ENCODE results near the gene CHD5. TPM values are rescaled to one million over a fixed set of nuclear protein-coding genes. Genes with fewer than 3 reads are reported as not detected.

CHD5 gene
- total RNA-seq, 4 donors from 2014 or later: 0.05 TPM; not detected in 3

DNA sequence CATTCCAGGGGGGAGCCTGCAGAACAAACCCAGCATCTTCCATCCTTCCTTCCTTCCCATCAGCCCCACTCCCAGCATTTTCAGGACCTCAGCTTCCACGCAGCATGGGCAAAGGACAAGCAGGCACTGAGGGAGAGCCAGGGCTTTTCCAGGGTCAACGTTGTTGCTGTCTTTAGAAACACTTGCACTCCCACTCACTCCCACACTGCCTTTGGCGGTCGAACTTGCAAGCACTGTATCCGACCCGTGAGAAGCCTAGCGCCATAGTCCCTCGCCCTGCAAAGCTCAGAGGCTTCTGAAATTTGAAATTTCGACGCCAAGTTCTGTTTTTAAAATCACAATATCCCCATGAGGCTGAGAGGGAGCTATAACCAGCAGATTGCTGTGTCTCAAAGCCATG, 87.0 kb downstream of the CHD5 start:
- Histone ChIP-seq H3K27ac (no peak overlapping the region), H3K4me3 (no peak overlapping the region), H3K27me3 (no peaks in the 10 kb centered on the region), H3K36me3 (no peaks in the 10 kb centered on the region), H3K9me3 (no peaks in the 10 kb centered on the region), H3K4me1 (no peaks in the 10 kb centered on the region)
- no peak for DNase-seq
- ATAC-seq: no peak
- in situ Hi-C loops (cut with MboI; ENCODE audit: low sequenced_read_pairs in 4 of 4) (no loop called here), intact Hi-C loops (cut with DNase I; ENCODE audit: low total_unique reads) (no loop called here)
- TF ChIP-seq, protein P1, sequence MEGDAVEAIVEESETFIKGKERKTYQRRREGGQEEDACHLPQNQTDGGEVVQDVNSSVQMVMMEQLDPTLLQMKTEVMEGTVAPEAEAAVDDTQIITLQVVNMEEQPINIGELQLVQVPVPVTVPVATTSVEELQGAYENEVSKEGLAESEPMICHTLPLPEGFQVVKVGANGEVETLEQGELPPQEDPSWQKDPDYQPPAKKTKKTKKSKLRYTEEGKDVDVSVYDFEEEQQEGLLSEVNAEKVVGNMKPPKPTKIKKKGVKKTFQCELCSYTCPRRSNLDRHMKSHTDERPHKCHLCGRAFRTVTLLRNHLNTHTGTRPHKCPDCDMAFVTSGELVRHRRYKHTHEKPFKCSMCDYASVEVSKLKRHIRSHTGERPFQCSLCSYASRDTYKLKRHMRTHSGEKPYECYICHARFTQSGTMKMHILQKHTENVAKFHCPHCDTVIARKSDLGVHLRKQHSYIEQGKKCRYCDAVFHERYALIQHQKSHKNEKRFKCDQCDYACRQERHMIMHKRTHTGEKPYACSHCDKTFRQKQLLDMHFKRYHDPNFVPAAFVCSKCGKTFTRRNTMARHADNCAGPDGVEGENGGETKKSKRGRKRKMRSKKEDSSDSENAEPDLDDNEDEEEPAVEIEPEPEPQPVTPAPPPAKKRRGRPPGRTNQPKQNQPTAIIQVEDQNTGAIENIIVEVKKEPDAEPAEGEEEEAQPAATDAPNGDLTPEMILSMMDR (IDR thresholded peaks at IDR 0.05 in 4 of 5, conservative IDR thresholded peaks at IDR 0.05 in 1 of 5): no peak
- no peak for TF ChIP-seq POLR2A (IDR thresholded peaks at IDR 0.05)

DNA sequence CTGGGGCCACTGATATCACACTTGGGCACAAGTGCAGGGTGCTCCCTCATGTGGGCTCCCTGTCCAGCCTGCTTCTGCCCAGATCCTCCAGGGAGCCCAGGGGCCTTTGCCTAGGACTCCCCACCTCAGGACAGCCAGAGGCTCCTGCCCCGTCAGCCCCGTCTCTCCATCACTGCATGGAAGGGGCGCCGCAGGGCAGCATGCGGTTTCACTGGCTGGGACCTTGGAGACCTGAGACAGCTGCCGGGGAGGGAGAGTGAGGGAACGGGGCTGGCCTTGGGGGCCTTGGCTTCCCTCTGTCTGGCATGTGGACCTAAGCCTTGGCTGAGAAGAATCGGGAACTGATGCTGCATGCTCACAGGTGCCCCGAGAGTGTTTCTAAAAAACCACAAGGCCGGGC, 87.9 kb downstream of the CHD5 start:
- in situ Hi-C loops (cut with MboI; ENCODE audit: low sequenced_read_pairs in 4 of 4) (no loop called here), intact Hi-C loops (cut with DNase I; ENCODE audit: low total_unique reads) (no loop called here)
- ATAC-seq: no peak
- H3K9me3 ChIP-seq: no peaks in the 10 kb centered on the region
- no peaks in the 10 kb centered on the region for H3K4me1 ChIP-seq
- H3K27me3 ChIP-seq: no peaks in the 10 kb centered on the region
- no peak overlapping the region for H3K4me3 ChIP-seq
- DNase-seq: no peak
- TF ChIP-seq POLR2A (IDR thresholded peaks at IDR 0.05): no peak
- TF ChIP-seq, protein P1 (IDR thresholded peaks at IDR 0.05 in 4 of 5, conservative IDR thresholded peaks at IDR 0.05 in 1 of 5): no peak
- no peak overlapping the region for H3K27ac ChIP-seq
- no peaks in the 10 kb centered on the region for H3K36me3 ChIP-seq

DNA sequence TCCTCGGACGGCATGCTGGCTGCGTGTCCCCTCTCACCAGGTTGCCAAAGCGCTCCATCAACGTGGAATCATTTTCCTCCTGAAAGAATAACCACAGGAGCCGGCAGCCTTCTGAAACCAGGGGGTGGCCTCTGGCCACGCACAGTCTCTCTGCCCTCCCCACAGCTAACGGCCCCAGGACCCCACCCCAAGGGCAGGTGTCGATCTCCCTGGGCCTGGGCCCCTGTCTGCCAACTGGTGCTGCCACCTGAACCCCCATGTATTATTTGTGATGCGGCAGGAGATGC, 88.4 kb downstream of the CHD5 start:
- ATAC-seq (no peak), DNase-seq (no peak)
- in situ Hi-C loops (cut with MboI; ENCODE audit: low sequenced_read_pairs in 4 of 4): no loop called here
- no peaks in the 10 kb centered on the region for H3K27me3 ChIP-seq
- H3K4me3 ChIP-seq: no peak overlapping the region
- no peak overlapping the region for H3K27ac ChIP-seq
- no peak for TF ChIP-seq POLR2A (IDR thresholded peaks at IDR 0.05)
- TF ChIP-seq, protein P1 (IDR thresholded peaks at IDR 0.05 in 4 of 5, conservative IDR thresholded peaks at IDR 0.05 in 1 of 5): no peak
- intact Hi-C loops (cut with DNase I; ENCODE audit: low total_unique reads): no loop called here
- no peaks in the 10 kb centered on the region for H3K9me3 ChIP-seq
- no peaks in the 10 kb centered on the region for H3K36me3 ChIP-seq
- no peaks in the 10 kb centered on the region for H3K4me1 ChIP-seq

- Histone ChIP-seq H3K27me3 (peaks cover 0 to 2% (median 0%) of the 10 kb centered on the region in 3 donors), H3K4me3 (no peak overlapping the region), H3K9me3 (no peaks in the 10 kb centered on the region), H3K4me1 (no peaks in the 10 kb centered on the region), H3K36me3 (no peaks in the 10 kb centered on the region), H3K27ac (no peak overlapping the region)
- DNase-seq (no peak), ATAC-seq (no peak)
- in situ Hi-C loops (cut with MboI; ENCODE audit: low sequenced_read_pairs in 4 of 4): no loop called here
- intact Hi-C loops (cut with DNase I; ENCODE audit: low total_unique reads): no loop called here
- TF ChIP-seq POLR2A (IDR thresholded peaks at IDR 0.05): no peak
Measured at GRCh38 chr1:6090996-6091822, 88.9 kb downstream of the CHD5 start.

DNA sequence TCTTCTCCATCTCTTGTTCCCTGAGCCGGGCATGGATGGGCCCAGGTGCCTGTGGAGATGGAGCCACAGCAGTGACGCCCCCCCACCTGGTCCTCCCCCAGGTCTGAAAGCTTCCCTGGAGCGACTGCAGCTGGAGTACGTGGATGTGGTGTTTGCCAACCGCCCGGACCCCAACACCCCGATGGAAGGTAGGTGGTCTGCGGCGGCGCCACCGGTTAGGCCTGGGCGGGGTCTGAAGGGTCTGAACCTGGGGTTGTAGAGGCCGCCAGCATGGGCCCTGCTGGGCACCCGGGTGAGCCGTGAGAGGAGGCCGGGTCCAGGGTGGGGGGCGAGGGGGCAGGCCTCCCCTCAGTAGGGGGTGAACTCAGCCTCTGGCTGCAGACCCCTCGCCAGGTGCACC, 89.8 kb downstream of the CHD5 start:
- in situ Hi-C loops (cut with MboI; ENCODE audit: low sequenced_read_pairs in 4 of 4) (no loop called here), intact Hi-C loops (cut with DNase I; ENCODE audit: low total_unique reads) (no loop called here)
- ATAC-seq (no peak), DNase-seq (no peak)
- Histone ChIP-seq H3K27ac (no peak overlapping the region), H3K4me3 (no peak overlapping the region), H3K36me3 (no peaks in the 10 kb centered on the region), H3K9me3 (no peaks in the 10 kb centered on the region), H3K27me3 (peaks cover 0 to 4% (median 0%) of the 10 kb centered on the region in 3 donors), H3K4me1 (no peaks in the 10 kb centered on the region)
- TF ChIP-seq, protein P1 (IDR thresholded peaks at IDR 0.05 in 4 of 5, conservative IDR thresholded peaks at IDR 0.05 in 1 of 5): no peak
- TF ChIP-seq POLR2A (IDR thresholded peaks at IDR 0.05): no peak

Measured in gastrocnemius medialis (tissue), 4 donors.